Astrocyte (in vitro differentiated cells and primary cell): ENCODE results near the gene GAB2. TPM values are rescaled to one million over a fixed set of nuclear protein-coding genes. Genes with fewer than 3 reads are reported as not detected.

Experiments
- DNase-seq: peaks from one replicate; pipeline ENCODE4 v3.0.0-alpha.2; 2010; ENCODE audit warnings: low read depth
- FAIRE-seq: peaks from 2 replicates; lab custom pipeline; 2011; peaks lifted over from hg19 to GRCh38; lab: Jason Lieb, UNC
- H2AFZ ChIP-seq: 2 replicates; pipeline ENCODE4 v1.6.0; 2012; ENCODE audit warnings: low read depth, low read length, inconsistent platforms
- H3K27ac ChIP-seq: 2 replicates; pipeline ENCODE4 v1.5.1; 2011; ENCODE audit warnings: low read depth, low read length, inconsistent platforms
- H3K27me3 ChIP-seq: 2 replicates; pipeline ENCODE4 v1.6.0; 2011; ENCODE audit warnings: low read length, inconsistent platforms; ENCODE audit not compliant: insufficient read depth
- H3K36me3 ChIP-seq: 2 replicates; pipeline ENCODE4 v1.5.1; 2011; ENCODE audit warnings: low read length, inconsistent platforms; ENCODE audit not compliant: insufficient read depth
- H3K4me1 ChIP-seq: 2 replicates; pipeline ENCODE4 v1.5.1; 2011; ENCODE audit warnings: low read length, inconsistent platforms; ENCODE audit not compliant: insufficient read depth
- H3K4me2 ChIP-seq: 2 replicates; pipeline ENCODE4 v1.6.0; 2012; ENCODE audit warnings: low read length, inconsistent platforms
- H3K4me3 ChIP-seq: 2 replicates; pipeline ENCODE4 v1.5.1; 2011; ENCODE audit warnings: low read depth, mild to moderate bottlenecking, low read length, inconsistent platforms; ENCODE audit not compliant: insufficient read depth
- H3K79me2 ChIP-seq: 2 replicates; pipeline ENCODE4 v1.6.0; 2012; ENCODE audit warnings: mild to moderate bottlenecking, low read length, inconsistent platforms; ENCODE audit not compliant: insufficient read depth
- H3K9ac ChIP-seq: 2 replicates; pipeline ENCODE4 v1.6.0; 2012; ENCODE audit warnings: mild to moderate bottlenecking, low read length, inconsistent platforms
- H3K9me3 ChIP-seq: 2 replicates; pipeline ENCODE4 v1.5.1; 2012; ENCODE audit warnings: low read depth, mild to moderate bottlenecking, low read length, inconsistent platforms; ENCODE audit not compliant: insufficient read depth
- H4K20me1 ChIP-seq: 2 replicates; pipeline ENCODE4 v1.6.0; 2012; ENCODE audit warnings: low read length, inconsistent platforms; ENCODE audit not compliant: insufficient read depth
- H3K27ac Mint-ChIP-seq: one replicate; pipeline ENCODE4 v1.8.0; 2021; ENCODE audit warnings: mild to moderate bottlenecking, mixed read lengths; ENCODE audit not compliant: unreplicated experiment
- H3K27me3 Mint-ChIP-seq: one replicate; pipeline ENCODE4 v1.8.0; 2021; ENCODE audit warnings: low read depth, mixed read lengths; ENCODE audit not compliant: unreplicated experiment
- H3K36me3 Mint-ChIP-seq: one replicate; pipeline ENCODE4 v1.8.0; 2021; ENCODE audit warnings: low read depth, mixed read lengths; ENCODE audit not compliant: unreplicated experiment
- H3K4me1 Mint-ChIP-seq: one replicate; pipeline ENCODE4 v1.8.0; 2021; ENCODE audit warnings: low read depth, mixed read lengths; ENCODE audit not compliant: unreplicated experiment
- H3K4me3 Mint-ChIP-seq: one replicate; pipeline ENCODE4 v1.8.0; 2021; ENCODE audit warnings: mild to moderate bottlenecking, moderate library complexity, mixed read lengths; ENCODE audit not compliant: unreplicated experiment
- H3K9me3 Mint-ChIP-seq: one replicate; pipeline ENCODE4 v1.8.0; 2021; ENCODE audit warnings: mild to moderate bottlenecking, mixed read lengths; ENCODE audit not compliant: unreplicated experiment
- CTCF ChIP-seq: IDR thresholded peaks from 2 replicates; pipeline ENCODE4 v1.5.1; 2011; ENCODE audit warnings: low read depth, mild to moderate bottlenecking, inconsistent platforms, low read length, moderate library complexity; ENCODE audit not compliant: insufficient read depth
- EZH2 ChIP-seq: IDR thresholded peaks from 2 replicates; pipeline ENCODE4 v1.6.1; 2012; ENCODE audit warnings: mild to moderate bottlenecking, low read length, inconsistent platforms; ENCODE audit not compliant: insufficient read depth
- total RNA-seq: library from RNA; stranded (reverse); gene quantifications from 2 replicates; pipeline ENCODE4 v1.2.1, GENCODE V29; 2021

The GAB2 gene
- total RNA-seq, 1 donor from 2014 or later = 18.2 TPM

DNA sequence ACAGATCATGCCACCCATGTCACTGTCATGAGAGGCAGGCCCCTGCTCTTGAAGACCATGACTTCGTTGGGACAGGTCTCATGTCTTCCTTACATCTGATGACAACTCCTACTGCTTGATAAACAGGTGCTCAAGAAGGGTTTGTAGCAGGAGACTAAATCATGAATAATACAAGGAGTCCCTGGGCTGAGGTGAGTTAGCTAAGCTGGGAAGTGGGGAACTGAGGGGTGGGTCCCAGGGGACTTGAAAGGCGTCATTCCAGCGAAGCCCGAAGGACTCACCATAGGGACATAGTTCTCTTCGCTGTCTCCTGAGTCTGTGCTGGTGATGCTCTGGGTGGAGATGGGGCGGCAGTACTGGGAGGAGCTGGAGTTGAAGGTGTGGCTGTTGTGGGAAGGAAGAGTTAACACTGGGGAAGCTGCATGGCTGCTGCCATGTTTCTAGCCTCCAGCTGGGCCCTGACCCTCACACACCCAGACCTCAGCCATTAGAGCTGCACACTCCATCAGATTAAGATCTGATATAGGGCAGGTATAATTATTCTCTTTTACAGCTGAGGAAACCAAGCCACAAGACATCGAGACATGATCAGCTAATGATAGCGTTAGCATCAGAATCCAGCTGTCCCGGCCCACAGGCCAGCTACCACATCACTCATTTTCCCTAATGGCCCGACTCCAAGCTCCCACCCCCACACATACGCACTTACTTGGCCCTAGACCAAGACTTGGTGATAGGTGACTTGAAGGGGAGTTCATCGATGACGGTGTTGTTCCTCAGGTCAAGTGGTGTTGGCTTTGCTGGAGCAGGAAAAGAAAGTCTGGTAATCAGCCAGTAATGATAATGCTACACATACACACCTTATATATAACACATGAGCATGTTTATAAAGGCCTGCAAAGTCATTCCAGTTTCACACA, 196.0 kb downstream of the GAB2 start:
- no peak for FAIRE-seq
- TF ChIP-seq EZH2 (no peak), CTCF (no peak)

DNA sequence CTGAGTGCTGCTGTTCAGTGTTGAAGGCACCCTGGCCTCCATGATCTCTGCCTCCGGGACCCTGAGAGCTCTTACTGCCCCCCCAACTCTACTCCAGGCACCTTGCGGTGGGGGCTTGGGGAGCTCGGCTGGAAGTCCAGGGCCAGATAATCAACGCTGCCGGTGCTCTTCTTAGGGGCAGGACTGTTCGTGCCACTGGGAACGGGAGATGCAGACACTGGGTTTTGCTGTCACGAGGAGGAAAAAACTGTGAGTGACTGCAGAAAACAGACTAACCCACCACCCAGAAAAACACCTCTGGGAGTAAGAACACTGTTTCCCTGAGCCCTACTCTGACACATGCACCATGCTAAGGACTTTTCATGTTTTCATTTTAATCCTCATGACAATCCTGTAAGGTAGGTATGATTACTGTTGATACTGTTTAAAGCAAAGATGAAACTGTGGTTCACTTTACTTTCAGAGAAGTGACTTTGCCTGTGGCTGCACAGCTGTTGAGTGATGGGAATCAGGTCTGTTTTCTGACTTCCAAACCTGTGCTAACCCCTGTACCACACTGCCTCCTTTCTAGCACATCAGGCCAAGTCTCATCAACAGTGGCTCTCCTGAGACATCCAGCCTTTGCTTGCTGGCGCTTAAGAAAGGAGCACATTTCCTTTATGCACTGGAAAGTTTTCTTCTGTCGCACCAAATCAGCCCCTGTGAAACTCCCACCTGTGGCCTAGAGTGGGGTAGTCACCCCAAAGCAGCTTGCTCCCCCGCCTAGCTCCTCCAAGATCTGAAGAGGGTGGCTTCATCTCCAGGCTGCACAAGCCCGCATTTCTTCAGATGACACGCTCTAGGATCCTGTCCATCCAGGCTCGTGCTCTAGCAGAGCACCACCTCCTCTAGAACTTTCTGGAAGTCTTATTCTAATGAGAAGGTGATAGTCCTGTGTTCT, 197.1 kb downstream of the GAB2 start:
- Mint-ChIP-seq H3K4me1 (peaks cover 4% of the 10 kb centered on the region), H3K9me3 (peaks cover 4% of the 10 kb centered on the region), H3K27ac (no peak overlapping the region), H3K36me3 (peaks cover 40% of the 10 kb centered on the region), H3K27me3 (no peaks in the 10 kb centered on the region), H3K4me3 (no peak overlapping the region)
- H3K9me3 ChIP-seq = no peaks in the 10 kb centered on the region
- H2AFZ ChIP-seq = no peak overlapping the region
- peaks cover 8% of the 10 kb centered on the region for H3K36me3 ChIP-seq
- no peak overlapping the region for H3K4me2 ChIP-seq
- no peaks in the 10 kb centered on the region for H4K20me1 ChIP-seq
- FAIRE-seq (no peak), DNase-seq (no peak)
- H3K9ac ChIP-seq = no peak overlapping the region
- no peak overlapping the region for H3K4me3 ChIP-seq
- no peak overlapping the region for H3K27ac ChIP-seq
- H3K79me2 ChIP-seq = no peaks in the 10 kb centered on the region
- no peaks in the 10 kb centered on the region for H3K27me3 ChIP-seq
- TF ChIP-seq EZH2 (no peak), CTCF (no peak)
- no peaks in the 10 kb centered on the region for H3K4me1 ChIP-seq

More for the DNA sequence above, 196.0 kb downstream of the GAB2 start:
- Histone ChIP-seq H3K9me3 (no peaks in the 10 kb centered on the region), H2AFZ (no peak overlapping the region), H3K27ac (no peak overlapping the region), H3K4me2 (no peak overlapping the region), H3K4me3 (no peak overlapping the region), H3K9ac (no peak overlapping the region), H4K20me1 (no peaks in the 10 kb centered on the region), H3K4me1 (no peaks in the 10 kb centered on the region), H3K36me3 (peaks cover 8% of the 10 kb centered on the region), H3K79me2 (no peaks in the 10 kb centered on the region), H3K27me3 (no peaks in the 10 kb centered on the region)
- DNase-seq = no peak
- H3K36me3 Mint-ChIP-seq = peaks cover 37% of the 10 kb centered on the region
- no peak overlapping the region for H3K27ac Mint-ChIP-seq
- H3K4me1 Mint-ChIP-seq = peaks cover 4% of the 10 kb centered on the region
- peaks cover 4% of the 10 kb centered on the region for H3K9me3 Mint-ChIP-seq
- H3K27me3 Mint-ChIP-seq = no peaks in the 10 kb centered on the region
- no peak overlapping the region for H3K4me3 Mint-ChIP-seq
